GM21786 (cell line): Measurements from ENCODE around the gene ENTPD1.
"Not testable (repeated sequence)": the region's sequence is repeated elsewhere in the genome, so short reads cannot be mapped to it uniquely, and the experiment has no call there.

Experiments
- ATAC-seq: cut with Tn5 transposase; IDR thresholded peaks from one replicate; pipeline ENCODE4 v1.9.1; 2021; ENCODE audit not compliant: unreplicated experiment

ENTPD1 gene

GRCh38 chr10:95907456-95908253, 151.7 kb downstream of the ENTPD1 start, which contains the start of gene CC2D2B:
Gene CC2D2B (plus strand): TSS chr10:95907975. CDS start chr10:95911324, 3,349 bp downstream.
- ATAC-seq, result peak; percentile 84

GRCh38 chr10:95908450-95908849, 152.5 kb downstream of the ENTPD1 start:
- ATAC-seq, result no peak

- ATAC-seq, result no peak
Measured at GRCh38 chr10:95909561-95909960, 153.6 kb downstream of the ENTPD1 start.

GRCh38 chr10:95916039-95916438, 160.1 kb downstream of the ENTPD1 start:
- not testable (repeated sequence) for ATAC-seq
